Stimulated activated CD8-positive, alpha-beta memory T cell treated with anti-CD3 and anti-CD28 coated beads, Interleukin-4, amount 100 ng/mL, for 24 hours (primary cell): ENCODE data around the gene SIGLEC9.

Experiments used
- DNase-seq: peaks from one replicate; pipeline ENCODE4 v3.0.0-alpha.2; 2020; ENCODE audit warnings: low read depth

Gene SIGLEC9

DNA sequence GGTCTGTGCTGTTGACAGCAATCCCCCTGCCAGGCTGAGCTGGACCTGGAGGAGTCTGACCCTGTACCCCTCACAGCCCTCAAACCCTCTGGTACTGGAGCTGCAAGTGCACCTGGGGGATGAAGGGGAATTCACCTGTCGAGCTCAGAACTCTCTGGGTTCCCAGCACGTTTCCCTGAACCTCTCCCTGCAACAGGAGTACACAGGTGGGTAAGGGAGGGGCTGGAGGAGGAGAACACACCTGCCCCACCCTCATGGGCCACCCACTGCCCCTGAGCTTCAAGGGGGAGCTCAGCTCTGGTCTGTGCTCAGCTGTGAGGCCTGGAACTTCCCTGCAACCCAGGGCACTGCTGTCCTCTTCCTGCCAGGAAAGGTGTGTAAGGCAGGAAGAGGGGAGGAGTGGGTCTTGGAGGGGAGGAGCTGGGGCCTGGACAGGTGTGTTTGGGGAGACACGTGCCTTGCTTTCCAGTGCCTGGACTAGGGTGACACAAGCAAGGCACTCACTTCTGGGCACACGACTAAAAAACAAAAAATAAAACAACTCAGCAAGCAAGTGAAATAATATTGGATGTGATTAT is 21.3 kb downstream of the SIGLEC9 start:
- DNase-seq: no peak

DNA sequence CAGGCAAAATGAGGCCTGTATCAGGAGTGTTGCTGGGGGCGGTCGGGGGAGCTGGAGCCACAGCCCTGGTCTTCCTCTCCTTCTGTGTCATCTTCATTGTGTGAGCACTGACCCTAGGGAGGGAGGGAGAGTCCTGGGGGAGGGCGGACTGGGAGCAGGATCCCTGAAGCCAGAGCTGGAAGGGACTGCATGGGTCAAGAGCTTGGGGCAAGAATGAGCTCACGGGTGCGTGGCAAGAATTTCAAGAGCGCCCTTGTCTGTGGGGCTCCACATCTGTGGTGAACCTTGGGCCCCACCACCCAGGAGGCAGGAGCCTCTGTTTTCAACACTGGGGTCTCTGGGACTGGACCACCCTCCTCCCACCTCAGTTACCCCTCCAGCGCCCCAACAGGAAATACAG is 22.0 kb downstream of the SIGLEC9 start:
- DNase-seq: no peak

DNA sequence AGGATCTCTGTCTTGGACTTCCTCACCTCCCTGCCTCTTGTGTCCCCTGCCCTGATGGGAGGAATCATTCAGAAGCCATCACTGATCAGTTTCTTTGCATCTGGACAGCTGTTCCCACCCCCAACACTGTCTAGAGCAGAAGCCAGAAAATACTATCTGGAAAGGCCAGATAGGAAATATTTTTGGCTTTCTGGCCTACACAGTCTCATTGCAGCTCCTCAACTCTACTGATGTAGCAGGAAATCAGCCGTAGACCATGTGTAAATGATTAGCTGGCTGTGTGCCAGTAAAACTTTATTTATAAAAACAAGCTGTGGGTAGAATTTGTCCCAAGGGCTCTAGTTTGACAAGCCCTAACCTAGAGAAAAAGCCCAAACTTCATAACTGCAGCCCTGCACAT is 23.0 kb downstream of the SIGLEC9 start:
- no peak for DNase-seq

DNA sequence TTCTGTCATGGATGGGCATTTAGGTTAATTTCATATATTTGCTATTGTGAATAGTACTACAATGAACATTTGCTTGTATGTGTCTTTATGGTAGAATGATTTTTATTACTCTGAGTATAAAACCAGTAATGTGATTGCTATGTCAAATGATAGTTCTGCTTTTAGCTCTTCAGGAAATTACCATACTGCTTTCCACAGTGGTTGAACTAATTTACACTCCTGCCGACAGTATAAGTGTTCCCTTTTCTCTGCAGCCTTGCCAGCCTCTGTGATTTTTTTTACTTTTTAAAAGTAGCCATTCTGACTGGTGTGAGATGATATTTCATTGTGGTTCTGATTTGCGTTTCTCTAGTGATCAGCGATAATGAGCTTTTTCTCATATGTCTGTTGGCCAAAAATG is 23.9 kb downstream of the SIGLEC9 start:
- DNase-seq: no peak

DNA sequence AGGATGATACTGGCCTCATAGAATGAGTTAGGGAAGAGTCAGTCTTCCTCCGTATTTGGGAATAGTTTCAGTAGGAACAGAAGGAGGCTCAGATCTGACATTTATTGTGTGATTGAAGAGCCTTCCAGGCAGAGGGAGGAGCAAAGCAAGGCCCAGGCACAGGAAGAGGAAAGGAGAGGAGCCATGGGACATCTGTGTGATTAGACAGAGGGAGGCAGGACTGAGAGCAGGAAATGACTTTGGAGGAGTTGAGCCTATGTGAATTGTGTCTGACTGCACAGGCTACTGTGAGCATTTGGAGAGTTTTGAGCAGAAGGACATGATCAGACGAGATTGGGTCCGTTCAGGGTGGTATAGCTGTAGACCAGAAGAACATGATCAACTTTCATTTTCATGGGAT is 25.9 kb downstream of the SIGLEC9 start:
- DNase-seq: no peak

DNA sequence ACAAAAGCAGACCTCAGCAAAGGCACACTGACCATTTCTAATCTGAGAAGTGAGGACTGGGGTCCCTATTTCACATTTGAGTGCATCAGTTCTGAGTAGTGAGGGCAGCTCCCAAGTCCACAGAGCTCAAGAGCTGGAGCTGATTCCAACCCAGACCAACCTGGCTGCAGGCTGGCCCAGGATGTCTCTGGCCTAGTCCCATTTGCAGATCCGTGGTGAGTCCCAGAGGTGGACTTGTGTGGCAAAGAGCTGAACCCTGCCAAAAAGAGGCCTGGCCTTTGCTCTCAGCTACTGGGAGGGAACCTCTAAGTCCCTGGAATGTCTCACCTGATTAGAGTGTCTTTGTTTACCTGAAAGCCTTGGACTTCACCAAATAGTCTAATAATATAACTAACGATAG is 32.0 kb downstream of the SIGLEC9 start:
- DNase-seq: no peak

DNA sequence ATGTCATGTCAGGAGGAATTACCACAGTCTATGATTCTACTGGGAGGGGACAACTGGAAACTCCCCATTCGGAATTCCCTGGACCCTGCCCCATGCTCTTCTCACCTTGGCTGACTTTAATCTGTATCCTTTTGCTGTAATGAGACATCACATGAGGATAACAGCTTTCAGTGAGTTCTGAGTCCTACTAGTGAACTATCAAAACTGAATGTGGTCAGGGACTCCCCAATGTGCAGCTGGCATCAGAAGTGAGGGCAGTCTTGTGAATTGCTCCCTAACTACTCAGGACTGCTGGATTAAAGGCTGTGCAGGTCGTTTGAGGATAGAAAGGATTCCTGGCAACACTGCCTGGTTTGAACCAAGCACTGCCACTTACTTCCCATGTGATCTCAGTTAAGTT is 32.6 kb downstream of the SIGLEC9 start:
- no peak for DNase-seq

DNA sequence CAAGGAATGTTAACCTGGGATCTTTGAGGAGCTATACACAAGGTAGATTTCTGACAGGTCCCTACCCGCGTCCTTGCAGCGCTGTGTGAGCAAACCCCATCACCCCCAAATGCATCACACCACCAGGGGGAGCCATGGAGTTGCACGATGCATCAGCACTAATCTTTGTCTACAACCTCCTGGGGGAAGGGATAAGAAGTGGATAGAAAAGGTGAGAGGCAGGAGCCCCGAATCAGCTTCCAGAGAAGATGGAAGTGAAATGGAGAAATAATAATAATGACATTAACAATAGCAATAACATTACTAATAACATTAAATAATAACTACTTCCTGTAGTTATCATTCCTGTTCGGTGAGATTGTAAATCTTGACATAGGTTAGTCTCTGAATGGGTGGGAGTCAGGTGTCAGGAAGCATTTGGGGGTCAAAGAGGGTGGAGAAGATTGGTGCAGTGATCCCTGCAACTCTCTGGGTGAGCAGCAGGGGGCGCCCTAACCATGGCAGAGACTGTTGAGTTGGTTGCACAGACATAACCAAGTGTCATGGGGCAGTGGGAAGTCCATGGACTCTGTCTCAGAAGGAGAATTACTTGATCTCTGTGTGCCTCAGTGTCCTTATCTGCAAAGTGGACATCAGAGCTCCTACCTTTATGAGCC is 33.9 kb downstream of the SIGLEC9 start:
- peak; percentile 75 for DNase-seq

DNA sequence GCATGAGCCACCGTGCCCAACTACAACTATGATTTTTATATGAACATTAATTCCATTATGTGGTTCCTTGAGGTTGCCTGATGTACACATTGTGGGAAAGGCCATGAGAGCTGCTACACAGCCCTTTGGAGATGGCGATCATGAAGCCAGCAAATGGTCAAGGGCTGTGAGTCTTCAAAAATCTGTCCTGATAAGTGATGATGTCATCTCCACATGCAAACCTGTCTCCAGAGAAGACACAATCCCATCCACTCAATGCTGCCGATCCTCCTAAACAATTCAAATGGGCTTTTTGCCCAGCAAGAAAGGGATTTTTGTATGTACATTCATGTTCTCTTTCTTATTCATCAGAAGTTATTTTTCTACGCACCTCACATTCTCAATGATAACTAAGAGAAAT is 35.0 kb downstream of the SIGLEC9 start:
- no peak for DNase-seq

DNA sequence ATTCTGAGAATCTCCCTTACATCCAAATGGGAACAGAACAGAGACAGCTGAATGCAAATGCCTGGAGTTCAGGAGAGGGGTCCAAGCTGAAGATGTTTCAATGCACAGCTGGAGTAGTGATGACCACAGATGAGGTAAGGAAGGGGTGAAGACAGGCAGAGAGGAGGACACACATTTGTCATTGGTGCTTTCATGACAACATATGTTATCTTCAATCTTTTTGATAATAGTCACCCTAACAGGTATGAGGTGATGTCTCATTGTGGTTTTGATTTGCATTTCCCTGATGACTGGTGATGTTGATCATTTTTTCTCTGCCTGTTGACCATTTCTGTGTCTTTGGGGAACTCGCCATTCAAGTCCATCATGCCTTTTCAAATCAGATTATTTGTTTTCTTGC is 36.6 kb downstream of the SIGLEC9 start:
- no peak for DNase-seq

DNA sequence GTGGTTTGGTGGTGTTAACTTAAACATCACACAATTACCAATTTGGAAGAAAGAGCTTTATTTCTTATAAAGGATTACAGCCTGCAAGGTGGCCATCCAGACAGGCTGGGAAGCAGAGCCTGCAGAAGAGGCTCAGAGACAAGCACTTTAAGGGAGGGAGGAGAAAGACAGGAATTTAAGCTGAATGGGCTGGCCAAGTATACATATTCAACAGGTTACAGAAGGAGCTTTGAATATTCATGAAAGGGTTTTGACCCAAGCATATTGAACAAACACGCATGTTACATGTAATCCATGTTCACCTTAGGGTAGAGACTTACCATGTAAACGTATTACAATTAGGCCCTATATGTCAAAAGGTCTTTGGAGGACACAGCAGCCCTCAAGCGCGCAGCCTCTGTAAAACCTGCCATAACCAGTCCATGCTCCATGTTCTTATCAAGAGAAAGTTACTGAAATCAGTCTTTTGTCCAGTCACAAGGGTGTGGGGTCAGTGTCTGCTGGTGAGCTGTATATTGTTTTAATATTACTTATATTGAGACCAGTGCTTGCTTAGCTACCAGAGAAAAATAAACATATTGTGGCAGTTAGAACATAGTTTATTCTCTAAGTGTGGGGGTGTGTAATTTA is 37.3 kb downstream of the SIGLEC9 start:
- DNase-seq: no peak

DNA sequence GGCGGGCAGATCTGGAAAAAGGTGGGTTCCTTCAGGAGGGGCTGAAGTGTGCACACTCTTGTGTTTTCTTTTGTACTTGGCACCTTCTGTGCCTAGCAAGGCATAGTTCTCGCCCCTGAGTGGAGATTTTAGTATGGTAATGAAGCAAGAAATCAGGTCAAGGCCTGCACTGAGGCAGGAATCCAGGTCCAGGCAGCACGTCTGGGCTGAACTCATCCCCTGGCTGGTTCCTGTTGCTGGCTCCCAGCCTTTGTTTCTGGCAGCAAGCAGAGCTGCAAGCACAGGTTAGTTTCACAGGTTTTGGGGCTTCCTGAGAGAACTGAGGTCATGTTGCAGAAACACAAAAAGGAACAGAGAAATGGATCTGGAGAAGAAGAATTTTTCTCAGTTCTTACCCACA is 38.6 kb downstream of the SIGLEC9 start:
- no peak for DNase-seq

DNA sequence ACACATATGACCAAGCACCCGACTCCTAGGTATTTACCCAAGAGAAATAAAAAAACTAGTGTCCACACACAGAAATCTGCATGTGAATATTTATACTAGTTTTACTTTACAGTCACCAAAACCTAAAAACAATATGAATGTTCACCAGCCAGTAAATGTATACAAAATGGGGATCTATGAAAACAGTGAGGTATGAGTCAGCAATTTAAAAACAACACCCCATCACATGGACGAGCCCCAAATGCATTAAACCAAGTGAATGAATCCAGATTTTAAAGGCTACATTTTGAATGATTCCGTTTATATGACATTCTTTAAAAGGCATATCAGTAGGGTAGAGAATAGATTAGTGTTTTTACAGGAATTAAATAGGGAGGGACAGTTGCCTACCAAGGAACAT is 39.5 kb downstream of the SIGLEC9 start:
- no peak for DNase-seq

DNA sequence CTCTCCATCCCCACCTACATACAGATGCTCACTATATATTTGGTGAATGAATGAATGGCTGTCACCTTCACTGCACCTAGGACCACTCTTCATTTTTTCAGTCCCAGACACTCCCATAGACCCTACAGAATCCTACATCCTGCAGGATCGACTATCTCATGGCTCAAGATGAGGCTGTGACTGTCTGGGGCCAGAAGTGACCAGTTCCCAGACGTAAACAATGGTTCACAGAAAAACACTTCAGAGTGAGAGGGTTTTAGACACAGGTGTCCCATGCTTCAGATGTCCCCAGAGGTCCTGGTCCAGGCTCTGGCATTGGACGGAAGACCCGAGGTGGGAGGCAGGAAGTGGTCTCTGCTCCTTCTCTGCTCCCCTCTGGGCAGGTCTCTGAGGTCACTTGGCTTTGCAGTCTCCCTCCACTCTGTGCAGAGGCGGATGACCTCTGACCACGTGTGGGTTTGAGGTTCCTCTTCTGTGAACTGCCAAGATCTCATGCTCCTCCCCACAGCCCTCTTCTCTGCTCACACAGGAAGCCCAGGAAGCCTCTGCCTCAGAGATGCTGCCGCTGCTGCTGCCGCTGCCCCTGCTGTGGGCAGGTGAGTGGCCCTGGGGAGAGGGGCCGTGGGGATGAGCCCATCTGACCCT is 42.3 kb downstream of the SIGLEC9 start:
- DNase-seq: peak; percentile 14

DNA sequence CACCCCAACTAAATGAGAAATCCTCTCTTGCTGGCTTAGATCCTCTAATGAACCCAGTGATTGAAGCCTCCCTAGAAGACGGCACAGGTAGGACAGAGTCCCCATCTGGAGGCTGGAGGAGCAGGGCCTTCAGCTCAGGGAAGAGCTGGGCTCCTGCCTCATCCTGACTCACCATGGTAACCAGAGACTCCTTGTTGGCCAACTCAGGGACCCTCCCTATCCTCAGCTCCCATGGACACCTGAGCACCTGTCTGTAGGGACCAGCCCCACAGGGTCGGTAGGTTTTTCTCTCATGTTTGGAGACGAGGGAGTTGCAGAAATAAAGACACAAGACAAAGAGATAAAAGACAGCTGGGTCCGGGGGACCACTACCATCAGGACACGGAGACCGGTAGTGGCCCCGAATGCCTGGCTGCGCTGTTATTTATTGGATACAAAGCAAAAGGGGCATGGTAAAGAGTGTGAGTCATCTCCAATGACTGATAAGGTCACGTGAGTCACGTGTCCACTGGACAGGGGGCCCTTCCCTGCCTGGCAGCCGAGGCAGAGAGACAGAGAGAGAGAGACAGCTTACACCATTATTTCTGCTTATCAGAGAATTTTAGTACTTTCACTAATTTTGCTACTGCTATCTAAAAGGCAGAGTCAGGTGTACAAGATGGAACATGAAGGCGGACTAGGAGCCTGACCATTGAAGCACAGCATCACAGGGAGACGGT is 44.0 kb downstream of the SIGLEC9 start:
- DNase-seq: no peak

DNA sequence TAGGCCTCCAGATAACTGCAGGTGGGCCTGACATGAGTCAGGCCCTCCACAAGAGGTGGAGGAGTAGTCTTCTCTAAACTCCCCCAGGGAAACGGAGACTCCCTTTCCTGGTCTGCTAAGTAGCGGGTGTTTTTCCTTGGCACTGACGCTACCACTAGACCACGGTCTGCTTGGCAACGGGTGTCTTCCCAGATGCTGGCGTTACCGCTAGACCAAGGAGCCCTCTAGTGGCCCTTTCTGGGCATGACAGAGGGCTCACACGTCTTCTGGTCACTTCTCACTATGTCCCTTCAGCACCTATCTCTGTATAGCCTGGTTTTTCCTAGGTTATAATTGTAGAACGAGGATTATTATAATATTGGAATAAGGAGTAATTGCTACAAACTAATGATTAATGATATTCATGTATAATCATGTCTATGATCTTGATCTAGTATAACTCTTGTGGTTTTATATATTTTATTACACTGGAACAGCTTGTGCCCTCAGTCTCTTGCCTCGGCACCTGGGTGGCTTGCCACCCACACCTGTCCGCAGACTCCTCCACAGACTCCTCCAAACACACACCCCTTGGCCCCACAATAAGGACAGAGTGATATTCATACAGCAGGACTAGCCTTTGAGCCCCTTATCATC is 44.7 kb downstream of the SIGLEC9 start:
- peak; percentile 58 for DNase-seq

DNA sequence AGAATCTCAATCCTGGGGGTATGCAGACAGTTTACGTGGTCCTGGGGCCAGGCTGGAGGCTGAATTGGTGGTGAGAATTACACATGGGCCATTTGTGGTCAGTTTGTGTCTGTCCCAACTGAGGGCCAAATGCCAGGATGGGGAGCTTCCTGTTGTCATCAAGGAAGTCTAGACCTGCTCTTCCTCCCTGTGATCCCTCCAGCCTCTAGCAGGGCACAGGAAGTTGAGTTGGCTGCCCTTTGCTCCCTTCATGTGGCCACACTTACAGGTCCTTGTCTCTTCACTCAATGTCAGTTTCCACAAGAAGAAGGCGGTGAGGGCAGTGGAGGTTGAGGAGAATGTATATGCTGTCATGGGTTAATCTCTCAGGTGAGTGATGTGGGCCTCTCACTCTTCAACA is 47.5 kb downstream of the SIGLEC9 start:
- DNase-seq: no peak

DNA sequence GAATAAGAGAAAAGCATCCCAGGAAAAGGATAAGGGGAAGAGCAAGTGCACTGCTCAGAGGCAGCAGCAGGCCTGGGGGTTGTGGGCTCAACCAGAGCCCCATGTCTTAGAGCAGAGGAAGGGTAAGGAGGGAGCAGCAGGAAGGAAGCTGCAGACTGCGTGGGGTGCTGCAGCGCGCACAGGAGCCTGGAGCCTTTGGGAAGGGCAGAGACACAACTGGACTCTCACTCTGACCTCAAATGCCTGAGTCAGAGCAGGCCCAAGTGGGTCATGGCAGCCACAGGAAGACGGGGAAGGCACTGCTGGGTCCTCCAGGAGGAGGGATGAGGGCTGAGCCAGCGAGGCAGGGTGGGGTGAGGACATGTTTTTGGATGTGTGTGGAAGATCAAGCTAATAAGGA is 49.0 kb downstream of the SIGLEC9 start:
- no peak for DNase-seq

DNA sequence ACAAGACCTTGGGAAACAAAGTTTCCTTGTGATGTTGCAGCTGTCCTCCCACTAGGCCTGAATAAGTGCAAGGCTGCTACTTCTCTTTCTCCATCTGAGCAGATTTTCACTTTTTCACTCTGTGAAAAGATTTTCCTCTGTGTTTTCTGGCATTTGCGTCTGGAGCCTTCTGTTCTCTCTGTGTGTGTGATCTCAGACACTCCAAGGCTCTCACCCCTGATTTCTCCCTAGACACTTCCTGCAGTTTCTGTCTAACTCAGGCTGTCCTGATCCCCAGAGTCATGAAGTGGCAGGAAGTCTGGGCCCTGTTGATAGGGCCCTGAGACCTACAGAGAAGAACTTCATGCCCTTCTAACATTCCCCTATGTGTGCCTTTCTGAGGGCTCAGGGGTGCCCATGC is 54.5 kb downstream of the SIGLEC9 start:
- DNase-seq: no peak
